Lower lobe of right lung (tissue), 2 donors: ENCODE results near the gene ZCCHC14. TPM values are rescaled to one million over a fixed set of nuclear protein-coding genes. Genes with fewer than 3 reads are reported as not detected.
A peak's percentile ranks its signal among the peaks of the same experiment; 100 is the strongest.

Experiments
- ATAC-seq, 2 donors: fragments of 200-7000 bp; cut with Tn5 transposase; one replicate each; pipeline ENCODE4 v1.9.1; 2020 to 2022; ENCODE audit warnings: mild to moderate bottlenecking in 2 of 2, moderate library complexity in 2 of 2
- DNase-seq: peaks from one replicate; pipeline ENCODE4 v3.0.0-alpha.2; 2020
- H3K27ac ChIP-seq: fragments of 200-600 bp; one replicate; pipeline ENCODE4 v1.8.0; 2022
- H3K27me3 ChIP-seq: fragments of 200-600 bp; one replicate; pipeline ENCODE4 v1.8.0; 2022; ENCODE audit warnings: low read depth
- H3K36me3 ChIP-seq: fragments of 200-600 bp; one replicate; pipeline ENCODE4 v1.8.0; 2022; ENCODE audit warnings: mild to moderate bottlenecking
- H3K4me1 ChIP-seq: fragments of 200-600 bp; one replicate; pipeline ENCODE4 v1.8.0; 2022
- H3K4me3 ChIP-seq: fragments of 200-600 bp; one replicate; pipeline ENCODE4 v1.8.0; 2022; ENCODE audit warnings: mild to moderate bottlenecking
- H3K9me3 ChIP-seq: fragments of 200-600 bp; one replicate; pipeline ENCODE4 v1.8.0; 2022
- CTCF ChIP-seq: fragments of 200-600 bp; IDR thresholded peaks from one replicate; pipeline ENCODE4 v1.8.0; 2022; ENCODE audit warnings: antibody characterized with exemption, mild to moderate bottlenecking
- intact Hi-C: fragments of 100-400 bp; cut with DNase I; formaldehyde crosslinking; loops from one replicate; pipeline ENCODE4 v1.11.0; 2022
- total RNA-seq: library from RNA; stranded (reverse); fragmentation: NEBNext Ultra II Directional; extraction: Animal tissue kit (Norgen Biotek cat#: 25700); gene quantifications from one replicate; pipeline ENCODE4 v1.2.1, GENCODE V29; 2021
- donor health status: DM: no; HTN: yes; CAD: no; lungs with severe emphysema.

Gene ZCCHC14
- total RNA-seq, 1 donor from 2014 or later, result 23.9 TPM

GRCh38 chr16:87539113-87539512 lies 46.3 kb upstream of the ZCCHC14 start:
- no peaks in the 10 kb centered on the region for H3K9me3 ChIP-seq
- H3K4me3 ChIP-seq, result no peak overlapping the region
- intact Hi-C loops, result no loop called here
- no peak for DNase-seq
- peak overlapping the region; percentile 31 for H3K27ac ChIP-seq
- TF ChIP-seq CTCF, result no peak
- no peaks in the 10 kb centered on the region for H3K36me3 ChIP-seq
- H3K4me1 ChIP-seq, result no peaks in the 10 kb centered on the region
- ATAC-seq, result no peak
- H3K27me3 ChIP-seq, result peaks cover 33% of the 10 kb centered on the region

GRCh38 chr16:87538594-87538993 lies 45.8 kb upstream of the ZCCHC14 start:
- DNase-seq, result no peak
- no peak for TF ChIP-seq CTCF
- Histone ChIP-seq H3K4me3 (no peak overlapping the region), H3K4me1 (no peaks in the 10 kb centered on the region), H3K27me3 (peaks cover 33% of the 10 kb centered on the region), H3K27ac (peak overlapping the region; percentile 31), H3K36me3 (no peaks in the 10 kb centered on the region), H3K9me3 (peaks cover under 1% of the 10 kb centered on the region)
- no peak for ATAC-seq
- intact Hi-C loops, result no loop called here

- intact Hi-C loops, result no loop called here
- TF ChIP-seq CTCF, result no peak
- H3K4me1 ChIP-seq, result no peaks in the 10 kb centered on the region
- H3K4me3 ChIP-seq, result no peak overlapping the region
- no peaks in the 10 kb centered on the region for H3K36me3 ChIP-seq
- H3K27me3 ChIP-seq, result peaks cover 33% of the 10 kb centered on the region
- ATAC-seq (no peak), DNase-seq (no peak)
- no peak overlapping the region for H3K27ac ChIP-seq
- H3K9me3 ChIP-seq, result peaks cover 5% of the 10 kb centered on the region
Observed at GRCh38 chr16:87538160-87538559, 45.3 kb upstream of the ZCCHC14 start.

GRCh38 chr16:87536795-87537142 lies 43.9 kb upstream of the ZCCHC14 start:
- no peak overlapping the region for H3K4me3 ChIP-seq
- H3K9me3 ChIP-seq, result peaks cover 11% of the 10 kb centered on the region
- ATAC-seq (no peak), DNase-seq (no peak)
- H3K36me3 ChIP-seq, result no peaks in the 10 kb centered on the region
- TF ChIP-seq CTCF, result no peak
- H3K27ac ChIP-seq, result no peak overlapping the region
- H3K4me1 ChIP-seq, result no peaks in the 10 kb centered on the region
- peaks cover 25% of the 10 kb centered on the region for H3K27me3 ChIP-seq
- intact Hi-C loops, result no loop called here

GRCh38 chr16:87535855-87536794 lies 43.3 kb upstream of the ZCCHC14 start:
- no peak overlapping the region for H3K27ac ChIP-seq
- intact Hi-C loops, result no loop called here
- ATAC-seq, result no peak

More at GRCh38 chr16:87535855-87536794, 43.3 kb upstream of the ZCCHC14 start:
- Histone ChIP-seq H3K4me3 (no peak overlapping the region), H3K9me3 (peaks cover 11% of the 10 kb centered on the region), H3K4me1 (no peaks in the 10 kb centered on the region), H3K36me3 (no peaks in the 10 kb centered on the region), H3K27me3 (peaks cover 18% of the 10 kb centered on the region)
- TF ChIP-seq CTCF, result no peak
- no peak for DNase-seq
